Naive thymus-derived CD4-positive, alpha-beta T cell (primary cell): ENCODE measurements around the gene TAS2R20. TPM values are rescaled to one million over a fixed set of nuclear protein-coding genes. Genes with fewer than 3 reads are reported as not detected.

Experiments used
- ATAC-seq: fragments of 150-1000 bp; cut with Tn5 transposase; 2 replicates; pipeline ENCODE4 v1.10.0; 2021; ENCODE audit warnings: mild to moderate bottlenecking, moderate library complexity
- CTCF ChIA-PET: fragments of 350-600 bp; sonication (Branson Sonifier 250); formaldehyde crosslinking; loops from one replicate; lab custom pipeline; 2021; ENCODE audit warnings: antibody characterized with exemption; lab: Charles Lee
- POLR2A ChIA-PET: fragments of 350-600 bp; sonication (Branson Sonifier 250); formaldehyde crosslinking; loops from one replicate; lab custom pipeline; 2021; ENCODE audit warnings: antibody characterized with exemption, inconsistent platforms; lab: Charles Lee
- DNase-seq, 9 donors: peaks; one replicate each; pipeline versions ENCODE4 v3.0.0 to v3.0.0-alpha.2; 2020 to 2022; ENCODE audit warnings: mixed read lengths in 1 of 9
- H3K27ac ChIP-seq: one replicate; pipeline ENCODE4 v1.7.0; 2013; ENCODE audit warnings: mild to moderate bottlenecking, low read depth, low read length, moderate library complexity
- H3K27me3 ChIP-seq, 2 donors: one replicate each; pipeline ENCODE4 v1.7.0; 2013; ENCODE audit warnings: low read length in 2 of 2, mild to moderate bottlenecking in 2 of 2, moderate library complexity in 2 of 2; ENCODE audit not compliant: control insufficient read depth in 2 of 2, insufficient read depth in 2 of 2
- H3K36me3 ChIP-seq, 3 experiments: 1 replicate in 2 of 3; 2 replicates in 1 of 3; pipeline ENCODE4 v1.7.0; 2013; ENCODE audit warnings: low read length in 3 of 3, mild to moderate bottlenecking in 3 of 3, moderate library complexity in 1 of 3; ENCODE audit not compliant: insufficient read depth in 3 of 3, control insufficient read depth in 2 of 3
- H3K4me1 ChIP-seq, 2 donors: one replicate each; pipeline ENCODE4 v1.7.0; 2013; ENCODE audit warnings: low read length in 2 of 2, mild to moderate bottlenecking in 2 of 2, moderate library complexity in 1 of 2; ENCODE audit not compliant: control insufficient read depth in 2 of 2, insufficient read depth in 2 of 2
- H3K4me3 ChIP-seq: 2 replicates; pipeline ENCODE4 v1.7.0; 2013; ENCODE audit warnings: mild to moderate bottlenecking, low read length
- H3K9me3 ChIP-seq, 3 experiments: 1 replicate in 2 of 3; 2 replicates in 1 of 3; pipeline ENCODE4 v1.7.0; 2013; ENCODE audit warnings: low read length in 3 of 3; ENCODE audit not compliant: control insufficient read depth in 2 of 3
- H3K27ac Mint-ChIP-seq, 9 donors: one replicate each; pipeline ENCODE4 v1.8.0; 2020 to 2022; ENCODE audit warnings: mixed read lengths in 9 of 9, mild to moderate bottlenecking in 8 of 9, moderate library complexity in 5 of 9, inconsistent platforms in 2 of 9
- H3K27me3 Mint-ChIP-seq, 5 donors: one replicate each; pipeline ENCODE4 v1.8.0; 2021 to 2022; ENCODE audit warnings: mixed read lengths in 5 of 5, mild to moderate bottlenecking in 1 of 5
- H3K36me3 Mint-ChIP-seq, 5 donors: one replicate each; pipeline ENCODE4 v1.8.0; 2020 to 2022; ENCODE audit warnings: mixed read lengths in 5 of 5, mild to moderate bottlenecking in 3 of 5, inconsistent platforms in 1 of 5
- H3K4me1 Mint-ChIP-seq, 7 donors: one replicate each; pipeline ENCODE4 v1.8.0; 2020 to 2022; ENCODE audit warnings: mixed read lengths in 7 of 7, mild to moderate bottlenecking in 3 of 7, inconsistent platforms in 1 of 7
- H3K4me3 Mint-ChIP-seq, 10 donors: one replicate each; pipeline ENCODE4 v1.8.0; 2020 to 2022; ENCODE audit warnings: mild to moderate bottlenecking in 10 of 10, mixed read lengths in 10 of 10, moderate library complexity in 6 of 10, inconsistent platforms in 2 of 10
- H3K9me3 Mint-ChIP-seq, 11 donors: one replicate each; pipeline ENCODE4 v1.8.0; 2020 to 2022; ENCODE audit warnings: mixed read lengths in 11 of 11, mild to moderate bottlenecking in 4 of 11, inconsistent platforms in 1 of 11, moderate library complexity in 1 of 11
- intact Hi-C, 2 donors: fragments of 100-400 bp; cut with micrococcal nuclease; formaldehyde crosslinking; loops; one replicate each; pipeline ENCODE4 v1.15.1; 2023
- polyA plus RNA-seq, 2 donors: library from polyadenylated mRNA; unstranded; fragments of 300-500 nt; fragmentation: Illumina TruSeq; gene quantifications; one replicate each; pipeline ENCODE4 v1.2.3, GENCODE V29; 2021
- total RNA-seq, 6 experiments: library from RNA in 5 of 6; stranded (reverse) in 5 of 6; gene quantifications; 1 replicate in 5 of 6; 2 replicates in 1 of 6; pipeline ENCODE4 v1.2.3 and lab custom pipeline; 2021 to 2026

Gene TAS2R20
- total and polyA plus RNA-seq, 7 experiments from 2014 or later, result 0.15 to 3.5 (median 2.2) TPM; not detected in 1

DNA sequence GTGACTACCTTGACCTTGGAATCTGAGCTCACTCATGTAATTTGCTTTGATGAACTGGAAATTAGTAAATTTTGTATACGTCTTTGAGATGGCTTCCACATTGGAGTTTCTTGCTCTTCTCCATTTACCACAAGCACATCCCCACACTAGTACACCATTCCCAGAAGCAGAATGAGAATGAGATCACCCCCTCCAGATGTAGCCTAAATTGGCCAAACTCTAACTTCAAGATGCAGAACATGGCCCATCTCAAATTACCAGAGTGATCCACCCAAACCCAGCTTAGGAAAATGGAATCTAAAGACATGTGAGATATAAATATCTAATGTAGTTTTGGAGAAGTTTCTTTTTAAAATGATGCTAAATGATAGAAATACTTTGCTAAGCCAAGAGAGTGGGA is 9.5 kb upstream of the TAS2R20 start:
- H3K27ac ChIP-seq, result no peak overlapping the region
- no peak overlapping the region for H3K27ac Mint-ChIP-seq
- H3K4me1 ChIP-seq, result no peaks in the 10 kb centered on the region
- H3K4me3 Mint-ChIP-seq, result no peak overlapping the region
- H3K36me3 ChIP-seq, result no peaks in the 10 kb centered on the region
- H3K27me3 Mint-ChIP-seq, result no peaks in the 10 kb centered on the region
- no peaks in the 10 kb centered on the region for H3K9me3 ChIP-seq
- no peak overlapping the region for H3K4me3 ChIP-seq
- ATAC-seq, result no peak
- CTCF ChIA-PET, result no interaction called here
- POLR2A ChIA-PET, result no interaction called here
- H3K27me3 ChIP-seq, result no peaks in the 10 kb centered on the region
- H3K9me3 Mint-ChIP-seq, result no peaks in the 10 kb centered on the region
- no peaks in the 10 kb centered on the region for H3K4me1 Mint-ChIP-seq
- no peak for DNase-seq
- H3K36me3 Mint-ChIP-seq, result peaks cover 0 to 24% (median 16%) of the 10 kb centered on the region in 5 donors
- intact Hi-C loops, result no loop called here

DNA sequence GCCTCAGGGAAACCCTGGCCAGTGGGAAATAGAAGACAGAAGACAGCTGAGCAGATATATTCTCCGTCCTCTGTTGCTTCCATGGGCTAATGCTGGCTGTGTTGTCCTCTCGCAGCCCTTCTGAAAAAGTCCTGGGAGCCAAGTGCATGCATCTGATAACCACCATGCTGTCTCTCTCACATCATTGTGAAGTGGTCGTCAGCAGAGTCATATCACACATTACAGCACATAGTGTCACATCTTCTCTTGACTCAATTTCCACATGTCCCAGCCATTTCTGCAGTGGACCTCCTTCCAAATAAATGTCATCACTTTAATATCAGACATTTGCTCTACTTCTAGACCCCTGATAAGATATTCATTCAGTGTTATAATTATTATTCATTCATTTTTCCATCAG is 3.8 kb downstream of the TAS2R20 start:
- Histone ChIP-seq H3K36me3 (no peaks in the 10 kb centered on the region), H3K27ac (no peak overlapping the region), H3K9me3 (no peaks in the 10 kb centered on the region), H3K4me1 (no peaks in the 10 kb centered on the region), H3K4me3 (no peak overlapping the region), H3K27me3 (no peaks in the 10 kb centered on the region)
- intact Hi-C loops, result no loop called here
- no peak overlapping the region for H3K4me3 Mint-ChIP-seq
- no peak overlapping the region for H3K27ac Mint-ChIP-seq
- no peaks in the 10 kb centered on the region for H3K27me3 Mint-ChIP-seq
- POLR2A ChIA-PET, result no interaction called here
- H3K36me3 Mint-ChIP-seq, result peaks cover 12 to 54% (median 44%) of the 10 kb centered on the region in 5 donors
- ATAC-seq, result no peak
- DNase-seq, result no peak
- H3K4me1 Mint-ChIP-seq, result peaks cover 0 to 6% (median 0%) of the 10 kb centered on the region in 7 donors
- peaks cover 0 to 14% (median 0%) of the 10 kb centered on the region in 11 donors for H3K9me3 Mint-ChIP-seq
- CTCF ChIA-PET, result no interaction called here

DNA sequence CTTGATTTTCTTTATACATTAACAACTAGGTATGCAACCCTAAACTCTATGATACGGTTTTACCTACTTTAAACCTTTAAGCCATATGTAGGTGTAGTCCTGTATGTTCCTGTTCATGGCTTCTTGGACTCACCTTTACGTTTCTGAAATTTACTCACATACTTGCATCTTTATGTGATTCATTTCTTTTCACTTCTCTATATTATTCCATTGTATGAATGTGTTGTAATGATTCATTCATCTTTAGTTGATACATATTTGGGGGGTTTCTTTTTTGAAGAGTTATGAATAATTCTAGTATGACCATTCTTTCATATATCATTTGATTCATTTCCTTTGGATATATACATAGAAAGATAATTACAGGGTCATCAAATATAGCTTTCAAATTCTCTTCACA is 9.0 kb downstream of the TAS2R20 start:
- H3K4me1 Mint-ChIP-seq, result peaks cover 0 to 14% (median 11%) of the 10 kb centered on the region in 7 donors
- H3K4me3 ChIP-seq, result no peak overlapping the region
- no peak for ATAC-seq
- POLR2A ChIA-PET, result no interaction called here
- H3K27me3 ChIP-seq, result no peaks in the 10 kb centered on the region
- no peak overlapping the region for H3K27ac Mint-ChIP-seq
- H3K36me3 Mint-ChIP-seq, result peaks cover 5 to 30% (median 29%) of the 10 kb centered on the region in 5 donors
- peaks cover 0 to 14% (median 0%) of the 10 kb centered on the region in 11 donors for H3K9me3 Mint-ChIP-seq
- peaks cover 0 to 27% (median 0%) of the 10 kb centered on the region in 5 donors for H3K27me3 Mint-ChIP-seq
- no peak overlapping the region for H3K4me3 Mint-ChIP-seq
- DNase-seq, result no peak
- no peak overlapping the region for H3K27ac ChIP-seq
- H3K9me3 ChIP-seq, result no peaks in the 10 kb centered on the region
- CTCF ChIA-PET, result no interaction called here
- intact Hi-C loops, result no loop called here
- no peaks in the 10 kb centered on the region for H3K36me3 ChIP-seq
- H3K4me1 ChIP-seq, result no peaks in the 10 kb centered on the region

DNA sequence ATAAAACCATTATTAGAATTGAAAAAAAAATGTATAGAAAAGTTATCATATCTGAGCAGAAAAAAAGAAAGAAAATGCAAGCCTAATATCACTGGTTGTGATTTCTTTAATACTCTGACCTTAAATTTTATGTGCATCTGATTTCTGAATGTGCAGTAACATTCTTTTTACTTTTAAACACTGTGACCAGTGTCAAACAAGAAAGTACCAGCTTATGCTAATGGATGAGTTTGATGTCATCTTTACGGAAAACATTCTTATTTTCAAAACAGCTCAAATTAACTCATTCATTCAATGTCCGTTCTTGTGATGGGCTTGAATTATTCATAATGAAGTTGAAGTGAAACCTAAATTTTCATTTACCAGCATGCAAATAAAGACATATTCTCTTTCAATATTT is 11.3 kb downstream of the TAS2R20 start, which contains the start of gene TAS2R50:
Gene TAS2R50 (minus strand): TSS at position 101 of the 400 bp plus-strand sequence. CDS start 52 bp downstream, at position 49.
- intact Hi-C loops, result no loop called here
- no peaks in the 10 kb centered on the region for H3K9me3 ChIP-seq
- H3K9me3 Mint-ChIP-seq, result peaks cover 0 to 14% (median 0%) of the 10 kb centered on the region in 11 donors
- ChIA-PET CTCF (no interaction called here), POLR2A (no interaction called here)
- H3K27me3 Mint-ChIP-seq, result peaks cover 0 to 41% (median 0%) of the 10 kb centered on the region in 5 donors
- H3K4me1 ChIP-seq, result peaks cover 13 to 17% of the 10 kb centered on the region in 2 donors
- H3K27me3 ChIP-seq, result no peaks in the 10 kb centered on the region
- H3K27ac ChIP-seq, result no peak within 1 kb of the TSS
- peaks cover 5 to 28% (median 20%) of the 10 kb centered on the region in 5 donors for H3K36me3 Mint-ChIP-seq
- H3K4me1 Mint-ChIP-seq, result peaks cover 8 to 36% (median 29%) of the 10 kb centered on the region in 7 donors
- ATAC-seq (no peak), DNase-seq (no peak)
- H3K4me3 Mint-ChIP-seq, result no peak within 1 kb of the TSS
- H3K27ac Mint-ChIP-seq, result no peak within 1 kb of the TSS
- no peak within 1 kb of the TSS for H3K4me3 ChIP-seq
- H3K36me3 ChIP-seq, result no peaks in the 10 kb centered on the region

DNA sequence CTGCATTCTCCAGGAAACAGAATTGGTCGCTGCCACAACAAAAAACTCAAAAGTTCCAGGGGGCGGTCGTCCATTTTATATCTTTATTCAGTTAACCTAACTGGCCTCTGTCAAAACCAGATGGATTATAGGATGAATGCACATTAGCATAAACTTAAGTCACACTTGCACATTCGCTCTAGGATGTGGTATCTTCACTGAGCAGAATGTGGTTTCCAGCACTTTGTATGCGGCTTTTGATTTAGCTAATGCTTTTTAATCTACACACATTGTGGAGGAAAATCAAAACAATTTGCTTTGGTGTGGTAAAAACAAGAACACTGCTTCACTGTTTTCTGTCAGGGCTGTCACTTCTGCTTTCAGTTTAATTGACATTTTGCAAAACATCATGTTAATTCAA is 15.9 kb downstream of the TAS2R20 start:
- Mint-ChIP-seq H3K4me1 (peaks cover 12 to 61% (median 55%) of the 10 kb centered on the region in 7 donors), H3K9me3 (no peaks in the 10 kb centered on the region), H3K36me3 (peaks cover 0 to 16% (median 16%) of the 10 kb centered on the region in 5 donors), H3K27me3 (peaks cover 0 to 71% (median 6%) of the 10 kb centered on the region in 5 donors), H3K27ac (peak overlapping the region in 3 of 9 donors; percentile 30 to 40 (median 34)), H3K4me3 (peak overlapping the region in 7 of 10 donors; percentile 6 to 61 (median 40))
- DNase-seq (peak in 8 of 9 donors; percentile 28 to 91 (median 83)), ATAC-seq (peak; percentile 97)
- CTCF ChIA-PET, result no interaction called here
- Histone ChIP-seq H3K36me3 (no peaks in the 10 kb centered on the region), H3K27ac (no peak overlapping the region), H3K4me1 (peaks cover 16 to 22% of the 10 kb centered on the region in 2 donors), H3K4me3 (no peak overlapping the region), H3K27me3 (no peaks in the 10 kb centered on the region), H3K9me3 (no peaks in the 10 kb centered on the region)
- POLR2A ChIA-PET, result interaction anchor here (1.0 kb wide), 1 partner anchor 189 kb away, joined by 3 read pairs; the partner anchor contains the start of gene SMIM10L1
- intact Hi-C loops, result loop anchor here (1.0 kb wide), 1 partner anchor 189 kb away; the partner anchor contains the start of gene SMIM10L1 (in 2 of the 2)

DNA sequence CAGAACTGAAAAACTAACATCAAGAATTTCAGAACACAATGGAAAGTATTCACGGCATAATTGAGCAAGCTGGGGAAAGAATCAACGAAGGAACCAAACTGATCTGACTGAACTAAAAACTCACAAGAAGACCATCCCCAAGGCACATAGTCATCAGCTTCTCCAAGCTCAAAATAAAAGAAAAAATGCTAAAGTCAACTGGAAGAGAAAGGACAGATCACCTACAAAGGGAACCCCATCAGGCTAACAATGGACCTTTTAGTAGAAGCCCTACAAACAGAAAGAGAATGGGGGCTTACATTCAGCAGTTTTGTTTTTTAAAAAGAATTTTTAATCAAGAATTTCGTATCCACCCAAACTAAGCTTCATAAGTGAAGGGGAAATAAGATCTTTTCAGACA is 23.1 kb downstream of the TAS2R20 start:
- Histone ChIP-seq H3K9me3 (no peaks in the 10 kb centered on the region), H3K27me3 (no peaks in the 10 kb centered on the region), H3K36me3 (no peaks in the 10 kb centered on the region), H3K27ac (no peak overlapping the region), H3K4me1 (no peaks in the 10 kb centered on the region), H3K4me3 (no peak overlapping the region)
- Mint-ChIP-seq H3K9me3 (no peaks in the 10 kb centered on the region), H3K4me1 (peaks cover 0 to 32% (median 21%) of the 10 kb centered on the region in 7 donors), H3K36me3 (peaks cover 0 to 27% (median 5%) of the 10 kb centered on the region in 5 donors), H3K4me3 (no peak overlapping the region), H3K27me3 (peaks cover 0 to 53% (median 6%) of the 10 kb centered on the region in 5 donors), H3K27ac (no peak overlapping the region)
- intact Hi-C loops, result no loop called here
- CTCF ChIA-PET, result no interaction called here
- DNase-seq, result no peak
- POLR2A ChIA-PET, result no interaction called here
- ATAC-seq, result no peak
